WTC11 (cell line): Measurements from ENCODE around the gene ISCU. TPM values are rescaled to one million over a fixed set of nuclear protein-coding genes. Genes with fewer than 3 reads are reported as not detected.

ENCODE experiments used
- ATAC-seq: fragments of 200-7000 bp; cut with Tn5 transposase; 2 replicates; pipeline ENCODE4 v1.10.0; 2021; ENCODE audit warnings: mild to moderate bottlenecking, moderate library complexity
- CTCF ChIA-PET: fragments of 300-600 bp; sonication (Branson Sonifier 250); formaldehyde crosslinking; loops from one replicate; lab custom pipeline; 2021; ENCODE audit warnings: antibody characterized with exemption; lab: Charles Lee
- POLR2A ChIA-PET: fragments of 350-600 bp; sonication (Branson Sonifier 250); formaldehyde crosslinking; loops from one replicate; lab custom pipeline; 2021; ENCODE audit warnings: antibody characterized with exemption; lab: Charles Lee
- DNase-seq: peaks from one replicate; pipeline ENCODE4 v3.0.0; 2021; ENCODE audit warnings: low spot score
- H3K27ac Mint-ChIP-seq: 2 replicates; pipeline ENCODE4 v1.8.0; 2021; ENCODE audit warnings: mixed read lengths
- H3K27me3 Mint-ChIP-seq: 2 replicates; pipeline ENCODE4 v1.8.0; 2021; ENCODE audit warnings: low read depth, mild to moderate bottlenecking, moderate library complexity, mixed read lengths
- H3K36me3 Mint-ChIP-seq: 2 replicates; pipeline ENCODE4 v1.8.0; 2021; ENCODE audit warnings: mixed read lengths
- H3K4me1 Mint-ChIP-seq: 2 replicates; pipeline ENCODE4 v1.8.0; 2022; ENCODE audit warnings: mixed read lengths
- H3K4me3 Mint-ChIP-seq: 2 replicates; pipeline ENCODE4 v1.8.0; 2021; ENCODE audit warnings: mild to moderate bottlenecking, moderate library complexity, mixed read lengths
- H3K9me3 Mint-ChIP-seq: 2 replicates; pipeline ENCODE4 v1.8.0; 2021; ENCODE audit warnings: mixed read lengths
- CTCF ChIP-seq: fragments of 200-600 bp; IDR thresholded peaks from 2 replicates; pipeline ENCODE4 v1.8.0; 2022; ENCODE audit warnings: antibody characterized with exemption
- EMX1 ChIP-seq: fragments of 250-450 bp; sonication (Bioruptor Pico); IDR thresholded peaks from 2 replicates; pipeline ENCODE4 v1.8.0; 2021; ENCODE audit warnings: mild to moderate bottlenecking
- ETV6 ChIP-seq: sonication (generic); formaldehyde crosslinking; IDR thresholded peaks from 2 replicates; pipeline ENCODE4 v1.8.1; 2022; ENCODE audit warnings: mild to moderate bottlenecking, missing genetic modification reagents
- FOXJ3 ChIP-seq: sonication (generic); formaldehyde crosslinking; IDR thresholded peaks from 2 replicates; pipeline ENCODE4 v1.9.0; 2021; ENCODE audit warnings: missing genetic modification reagents, mild to moderate bottlenecking, borderline replicate concordance
- GRHL2 ChIP-seq: fragments of 250-450 bp; sonication (Bioruptor Pico); IDR thresholded peaks from 2 replicates; pipeline ENCODE4 v1.8.0; 2022; ENCODE audit warnings: mild to moderate bottlenecking, moderate library complexity; ENCODE audit not compliant: insufficient replicate concordance, severe bottlenecking
- NR3C1 ChIP-seq: sonication (generic); formaldehyde crosslinking; conservative IDR thresholded peaks from 2 replicates; pipeline ENCODE4 v1.8.1; 2023; ENCODE audit warnings: low read depth, mild to moderate bottlenecking, missing genetic modification reagents
- PRDM15 ChIP-seq: sonication (generic); formaldehyde crosslinking; IDR thresholded peaks from 2 replicates; pipeline ENCODE4 v1.8.0; 2022; ENCODE audit warnings: missing genetic modification reagents
- RELA ChIP-seq: sonication (generic); formaldehyde crosslinking; IDR thresholded peaks from 2 replicates; pipeline ENCODE4 v1.8.1; 2022; ENCODE audit warnings: missing genetic modification reagents, mild to moderate bottlenecking, borderline replicate concordance
- ZBTB21 ChIP-seq: sonication (generic); formaldehyde crosslinking; IDR thresholded peaks from 2 replicates; pipeline ENCODE4 v1.8.1; 2023; ENCODE audit warnings: mild to moderate bottlenecking, missing genetic modification reagents, borderline replicate concordance
- ZNF121 ChIP-seq: sonication (generic); formaldehyde crosslinking; IDR thresholded peaks from 2 replicates; pipeline ENCODE4 v1.8.0; 2023; ENCODE audit warnings: missing genetic modification reagents
- ZNF138 ChIP-seq: sonication (generic); formaldehyde crosslinking; conservative IDR thresholded peaks from 2 replicates; pipeline ENCODE4 v1.8.1; 2022; ENCODE audit warnings: mild to moderate bottlenecking, moderate library complexity, missing genetic modification reagents
- ZNF425 ChIP-seq: fragments of 250-450 bp; sonication (Bioruptor Pico); conservative IDR thresholded peaks from 2 replicates; pipeline ENCODE4 v1.9.0; 2021; ENCODE audit warnings: mild to moderate bottlenecking
- ZNF671 ChIP-seq: fragments of 250-450 bp; sonication (Bioruptor Pico); IDR thresholded peaks from 2 replicates; pipeline ENCODE4 v1.8.0; 2021; ENCODE audit warnings: mild to moderate bottlenecking
- total RNA-seq: library from RNA; stranded (reverse); gene quantifications from 3 replicates; pipeline ENCODE4 v1.2.3, GENCODE V29; 2021
- TF ChIP-seq, protein P1 (sequence below): sonication (generic); formaldehyde crosslinking; IDR thresholded peaks from 2 replicates; pipeline ENCODE4 v1.8.1; 2023; ENCODE audit warnings: mild to moderate bottlenecking, missing genetic modification reagents, moderate library complexity
- TF ChIP-seq, protein P2 (sequence below): sonication (generic); formaldehyde crosslinking; IDR thresholded peaks from 2 replicates; pipeline ENCODE4 v1.8.0; 2022; ENCODE audit warnings: mild to moderate bottlenecking, missing genetic modification reagents
- TF ChIP-seq, protein P3 (sequence below): sonication (generic); formaldehyde crosslinking; conservative IDR thresholded peaks from 2 replicates; pipeline ENCODE4 v1.8.1; 2022; ENCODE audit warnings: mild to moderate bottlenecking, missing genetic modification reagents
- TF ChIP-seq, protein P4 (sequence below): sonication (generic); formaldehyde crosslinking; IDR thresholded peaks from 2 replicates; pipeline ENCODE4 v1.8.1; 2023; ENCODE audit warnings: mild to moderate bottlenecking, missing genetic modification reagents

ISCU gene
- total RNA-seq, 1 experiment from 2014 or later = 85.9 TPM

DNA sequence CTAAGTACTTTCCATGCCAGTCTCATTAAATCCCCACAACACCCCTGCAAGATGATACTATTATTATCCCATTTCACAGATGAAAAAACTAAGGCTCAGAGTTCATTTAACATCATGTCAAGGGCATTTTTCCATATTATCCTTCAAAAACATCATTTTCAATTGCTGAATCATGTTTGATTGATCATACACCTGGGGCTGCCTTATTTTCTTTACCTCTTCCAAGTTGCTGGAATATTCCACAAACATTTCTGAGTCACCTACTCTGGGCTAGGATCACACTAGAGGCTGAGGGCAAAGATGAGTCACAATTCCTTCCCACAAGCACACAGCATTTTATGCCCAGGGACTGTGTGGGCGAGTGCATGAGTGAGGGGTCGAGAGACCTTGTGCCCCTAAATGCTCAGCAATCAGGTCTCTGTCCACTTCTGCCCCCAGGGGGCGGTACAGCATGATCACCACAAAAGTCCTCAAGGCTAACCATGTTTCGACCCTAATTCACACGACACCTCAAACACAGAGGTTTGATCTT is 49.6 kb downstream of the ISCU start:
- Mint-ChIP-seq H3K4me3 (no peak overlapping the region), H3K36me3 (no peaks in the 10 kb centered on the region), H3K4me1 (peaks cover 19% of the 10 kb centered on the region), H3K9me3 (peaks cover 13% of the 10 kb centered on the region), H3K27me3 (peaks cover 2% of the 10 kb centered on the region; the same call in 1 of the 2 replicates), H3K27ac (no peak overlapping the region)
- CTCF ChIA-PET = interaction anchor here (1.0 to 1.9 kb wide), 11 partner anchors 8 to 192 kb away, joined by 3 to 9 read pairs (median 3); no protein-coding TSS in a partner anchor
- POLR2A ChIA-PET = interaction anchor here (0.7 to 1.2 kb wide), 2 partner anchors 49 to 190 kb away, joined by 3 to 4 read pairs; partner anchors contain the start of gene ISCU
- peak; percentile 65 for ATAC-seq
- DNase-seq = peak; percentile 78
- TF ChIP-seq, protein P1, sequence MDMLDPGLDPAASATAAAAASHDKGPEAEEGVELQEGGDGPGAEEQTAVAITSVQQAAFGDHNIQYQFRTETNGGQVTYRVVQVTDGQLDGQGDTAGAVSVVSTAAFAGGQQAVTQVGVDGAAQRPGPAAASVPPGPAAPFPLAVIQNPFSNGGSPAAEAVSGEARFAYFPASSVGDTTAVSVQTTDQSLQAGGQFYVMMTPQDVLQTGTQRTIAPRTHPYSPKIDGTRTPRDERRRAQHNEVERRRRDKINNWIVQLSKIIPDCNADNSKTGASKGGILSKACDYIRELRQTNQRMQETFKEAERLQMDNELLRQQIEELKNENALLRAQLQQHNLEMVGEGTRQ (CRISPR knock-in tag) = no peak
- TF ChIP-seq, protein P2, sequence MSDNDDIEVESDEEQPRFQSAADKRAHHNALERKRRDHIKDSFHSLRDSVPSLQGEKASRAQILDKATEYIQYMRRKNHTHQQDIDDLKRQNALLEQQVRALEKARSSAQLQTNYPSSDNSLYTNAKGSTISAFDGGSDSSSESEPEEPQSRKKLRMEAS (CRISPR knock-in tag) = peak; percentile 60; the same call in 1 of the 2 replicates
- TF ChIP-seq, protein P3, sequence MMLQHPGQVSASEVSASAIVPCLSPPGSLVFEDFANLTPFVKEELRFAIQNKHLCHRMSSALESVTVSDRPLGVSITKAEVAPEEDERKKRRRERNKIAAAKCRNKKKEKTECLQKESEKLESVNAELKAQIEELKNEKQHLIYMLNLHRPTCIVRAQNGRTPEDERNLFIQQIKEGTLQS (CRISPR knock-in tag) = no peak
- peak; percentile 71 for TF ChIP-seq CTCF
- no peak for TF ChIP-seq ZNF425 (CRISPR knock-in tag)
- no peak for TF ChIP-seq EMX1 (CRISPR knock-in tag)
- TF ChIP-seq ZNF671 (CRISPR knock-in tag) = no peak

- 0 out of 2 replicates have a peak, but pooled peaks have one; percentile 20 for TF ChIP-seq ETV6 (CRISPR knock-in tag)
- peak; percentile 77; the same call in 1 of the 2 replicates for TF ChIP-seq ZNF121 (CRISPR knock-in tag)
- peak; percentile 99 for TF ChIP-seq PRDM15 (CRISPR knock-in tag)
- TF ChIP-seq NR3C1 (CRISPR knock-in tag) = no peak
- TF ChIP-seq GRHL2 = no peak
- TF ChIP-seq ZNF138 (CRISPR knock-in tag) = no peak
- TF ChIP-seq, protein P4, sequence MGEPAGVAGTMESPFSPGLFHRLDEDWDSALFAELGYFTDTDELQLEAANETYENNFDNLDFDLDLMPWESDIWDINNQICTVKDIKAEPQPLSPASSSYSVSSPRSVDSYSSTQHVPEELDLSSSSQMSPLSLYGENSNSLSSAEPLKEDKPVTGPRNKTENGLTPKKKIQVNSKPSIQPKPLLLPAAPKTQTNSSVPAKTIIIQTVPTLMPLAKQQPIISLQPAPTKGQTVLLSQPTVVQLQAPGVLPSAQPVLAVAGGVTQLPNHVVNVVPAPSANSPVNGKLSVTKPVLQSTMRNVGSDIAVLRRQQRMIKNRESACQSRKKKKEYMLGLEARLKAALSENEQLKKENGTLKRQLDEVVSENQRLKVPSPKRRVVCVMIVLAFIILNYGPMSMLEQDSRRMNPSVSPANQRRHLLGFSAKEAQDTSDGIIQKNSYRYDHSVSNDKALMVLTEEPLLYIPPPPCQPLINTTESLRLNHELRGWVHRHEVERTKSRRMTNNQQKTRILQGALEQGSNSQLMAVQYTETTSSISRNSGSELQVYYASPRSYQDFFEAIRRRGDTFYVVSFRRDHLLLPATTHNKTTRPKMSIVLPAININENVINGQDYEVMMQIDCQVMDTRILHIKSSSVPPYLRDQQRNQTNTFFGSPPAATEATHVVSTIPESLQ = no peak
- no peak for TF ChIP-seq ZBTB21 (CRISPR knock-in tag)
- TF ChIP-seq FOXJ3 (CRISPR knock-in tag) = no peak
- TF ChIP-seq RELA (CRISPR knock-in tag) = no peak
- Mint-ChIP-seq H3K27me3 (peaks cover 2% of the 10 kb centered on the region; the same call in 1 of the 2 replicates), H3K36me3 (no peaks in the 10 kb centered on the region), H3K4me1 (peaks cover 21% of the 10 kb centered on the region), H3K4me3 (no peak overlapping the region), H3K27ac (no peak overlapping the region; the same call in 1 of the 2 replicates), H3K9me3 (peaks cover 13% of the 10 kb centered on the region)
- POLR2A ChIA-PET = interaction anchor here (0.5 to 0.7 kb wide), 2 partner anchors 147 to 189 kb away, joined by 3 to 4 read pairs; no protein-coding TSS in a partner anchor
- ATAC-seq (peak; percentile 74), DNase-seq (peak; percentile 51)
- CTCF ChIA-PET = interaction anchor here (0.7 to 1.9 kb wide), 19 partner anchors 9 to 191 kb away, joined by 3 to 11 read pairs (median 5); partner anchors contain the start of genes ISCU, SART3 and TMEM119
Measured at GRCh38 chr12:108612788-108613282, 50.4 kb downstream of the ISCU start.
